ENCODE data around the gene HLA-DRA.

DNA sequence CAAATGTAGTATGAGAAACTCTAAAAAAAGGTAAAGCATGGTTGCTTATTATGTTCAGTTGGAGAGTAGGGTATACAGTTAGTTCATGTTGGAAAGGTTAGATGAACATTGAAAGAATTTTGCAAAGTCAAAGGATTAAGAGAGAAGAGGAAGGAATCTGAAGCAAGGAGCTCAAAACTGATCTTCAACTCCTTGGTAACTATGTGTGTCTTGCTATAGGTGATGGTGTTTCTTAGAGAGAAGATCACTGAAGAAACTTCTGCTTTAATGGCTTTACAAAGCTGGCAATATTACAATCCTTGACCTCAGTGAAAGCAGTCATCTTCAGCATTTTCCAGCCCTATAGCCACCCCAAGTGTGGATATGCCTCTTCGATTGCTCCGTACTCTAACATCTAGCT lies 4.7 kb downstream of the HLA-DRA start:
- TF ChIP-seq, protein P1, sequence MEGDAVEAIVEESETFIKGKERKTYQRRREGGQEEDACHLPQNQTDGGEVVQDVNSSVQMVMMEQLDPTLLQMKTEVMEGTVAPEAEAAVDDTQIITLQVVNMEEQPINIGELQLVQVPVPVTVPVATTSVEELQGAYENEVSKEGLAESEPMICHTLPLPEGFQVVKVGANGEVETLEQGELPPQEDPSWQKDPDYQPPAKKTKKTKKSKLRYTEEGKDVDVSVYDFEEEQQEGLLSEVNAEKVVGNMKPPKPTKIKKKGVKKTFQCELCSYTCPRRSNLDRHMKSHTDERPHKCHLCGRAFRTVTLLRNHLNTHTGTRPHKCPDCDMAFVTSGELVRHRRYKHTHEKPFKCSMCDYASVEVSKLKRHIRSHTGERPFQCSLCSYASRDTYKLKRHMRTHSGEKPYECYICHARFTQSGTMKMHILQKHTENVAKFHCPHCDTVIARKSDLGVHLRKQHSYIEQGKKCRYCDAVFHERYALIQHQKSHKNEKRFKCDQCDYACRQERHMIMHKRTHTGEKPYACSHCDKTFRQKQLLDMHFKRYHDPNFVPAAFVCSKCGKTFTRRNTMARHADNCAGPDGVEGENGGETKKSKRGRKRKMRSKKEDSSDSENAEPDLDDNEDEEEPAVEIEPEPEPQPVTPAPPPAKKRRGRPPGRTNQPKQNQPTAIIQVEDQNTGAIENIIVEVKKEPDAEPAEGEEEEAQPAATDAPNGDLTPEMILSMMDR (IDR thresholded peaks at IDR 0.05), result no peak
- TF ChIP-seq EZH2phosphoT487 (IDR thresholded peaks at IDR 0.05; ENCODE audit: borderline replicate concordance, low read depth), result no peak

Data from SK-N-SH (cell line).